Left renal cortex interstitium (tissue), 4 donors: Measurements from ENCODE around the gene MVB12B. TPM values are rescaled to one million over a fixed set of nuclear protein-coding genes. Genes with fewer than 3 reads are reported as not detected.
A peak's percentile ranks its signal among the peaks of the same experiment; 100 is the strongest.

Experiments
- DNase-seq, 4 donors: peaks; one replicate each; pipeline ENCODE4 v3.0.0-alpha.2; 2013; ENCODE audit warnings: low read depth in 4 of 4, low spot score in 2 of 4, missing footprints in 1 of 4
- polyA plus RNA-seq, 4 donors: library from polyadenylated mRNA; unstranded; fragments of 120-200 nt; gene quantifications; one replicate each; pipeline ENCODE4 v1.2.1, GENCODE V29; 2013; ENCODE audit not compliant: insufficient read length in 4 of 4

The MVB12B gene
- polyA plus RNA-seq, 4 donors, result 15.1 to 20.0 (median 19.3) TPM

- no peak for DNase-seq
These were observed 28.5 kb downstream of the MVB12B start for GRCh38 chr9:126354887-126355770.

- DNase-seq, result no peak
These were observed 30.4 kb downstream of the MVB12B start for GRCh38 chr9:126357074-126357473.

- DNase-seq, result no peak
These were observed 33.4 kb downstream of the MVB12B start for GRCh38 chr9:126360073-126360472.

DNA sequence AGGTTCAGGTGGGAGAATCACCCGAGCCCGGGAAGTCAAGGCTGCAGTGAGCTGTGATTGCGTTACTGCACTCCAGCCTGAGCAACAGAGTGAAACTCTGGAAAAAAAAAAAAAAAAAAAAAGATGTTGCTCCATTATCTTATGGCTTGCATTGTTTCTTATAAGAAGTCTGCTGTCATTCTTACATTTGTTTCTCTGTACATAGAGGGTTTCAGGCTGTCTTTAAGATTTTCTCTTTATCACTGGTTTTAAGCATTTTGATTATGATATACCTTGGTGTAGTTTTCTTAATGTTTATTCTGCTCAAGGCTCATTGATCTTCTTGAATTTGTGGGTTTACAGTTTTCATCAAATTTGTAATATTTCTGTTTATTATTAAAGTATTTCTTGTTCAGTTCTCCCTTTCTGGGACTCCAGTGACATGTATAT is 35.2 kb downstream of the MVB12B start:
- DNase-seq, result no peak

GRCh38 chr9:126363250-126363649 is 36.6 kb downstream of the MVB12B start:
- no peak for DNase-seq

DNA sequence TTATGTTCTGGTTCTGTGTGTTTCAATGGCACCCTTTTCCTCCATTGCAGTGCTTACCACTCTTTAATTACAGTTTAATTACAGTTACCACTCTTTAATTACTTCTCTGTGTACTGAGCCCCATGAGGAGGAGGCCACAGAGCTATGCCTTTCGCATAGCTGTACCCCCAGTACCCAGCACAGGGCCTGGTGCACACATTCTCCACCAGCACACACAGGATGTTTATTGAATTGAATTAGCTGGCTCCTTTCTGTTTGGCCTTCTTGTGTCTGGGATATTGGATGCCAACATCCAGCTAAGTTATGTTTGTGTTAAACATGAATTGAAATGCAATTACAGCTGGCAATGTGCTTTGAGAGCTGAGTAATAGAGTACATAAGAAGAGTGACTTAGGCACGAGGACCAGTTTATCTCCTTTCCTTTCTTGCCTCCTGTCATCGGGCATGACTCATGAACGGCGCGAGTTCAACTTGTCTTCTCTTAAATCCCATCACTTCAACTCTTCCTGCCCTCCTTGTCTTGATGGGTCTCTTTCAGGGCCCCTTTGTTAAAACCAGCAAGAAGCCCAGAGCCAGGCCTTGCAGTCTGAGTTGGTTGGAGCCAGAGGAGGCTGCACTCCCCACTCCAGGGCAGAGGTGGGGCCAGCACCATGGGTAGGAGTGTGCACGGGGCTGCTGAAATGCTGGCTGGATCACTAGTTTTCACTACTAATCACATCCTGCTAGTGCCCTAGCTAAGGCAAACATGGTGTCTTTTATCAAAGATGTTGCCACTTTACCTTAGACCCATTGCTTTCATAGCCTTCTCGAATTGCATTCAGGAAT is 37.4 kb downstream of the MVB12B start:
- DNase-seq, result no peak

DNA sequence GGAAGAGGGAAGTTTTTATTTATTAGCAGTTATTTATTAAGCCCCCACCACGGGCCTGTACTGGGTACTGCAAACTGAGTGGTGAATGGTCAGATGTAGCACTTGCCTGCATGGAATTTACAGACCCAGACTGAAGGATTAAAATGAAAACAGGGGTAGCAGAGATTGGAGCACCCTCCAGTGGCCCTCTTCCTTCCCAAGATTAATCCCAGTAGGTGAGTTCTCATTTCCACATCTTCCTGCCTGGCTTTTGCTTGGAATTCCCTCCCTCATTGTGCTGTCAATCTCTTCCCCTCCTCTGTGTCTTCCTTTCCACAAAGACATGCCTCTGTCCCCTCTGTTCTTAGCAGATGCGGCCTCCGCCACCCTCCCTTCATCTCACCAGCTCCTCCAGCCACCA is 39.2 kb downstream of the MVB12B start:
- DNase-seq, result no peak

DNA sequence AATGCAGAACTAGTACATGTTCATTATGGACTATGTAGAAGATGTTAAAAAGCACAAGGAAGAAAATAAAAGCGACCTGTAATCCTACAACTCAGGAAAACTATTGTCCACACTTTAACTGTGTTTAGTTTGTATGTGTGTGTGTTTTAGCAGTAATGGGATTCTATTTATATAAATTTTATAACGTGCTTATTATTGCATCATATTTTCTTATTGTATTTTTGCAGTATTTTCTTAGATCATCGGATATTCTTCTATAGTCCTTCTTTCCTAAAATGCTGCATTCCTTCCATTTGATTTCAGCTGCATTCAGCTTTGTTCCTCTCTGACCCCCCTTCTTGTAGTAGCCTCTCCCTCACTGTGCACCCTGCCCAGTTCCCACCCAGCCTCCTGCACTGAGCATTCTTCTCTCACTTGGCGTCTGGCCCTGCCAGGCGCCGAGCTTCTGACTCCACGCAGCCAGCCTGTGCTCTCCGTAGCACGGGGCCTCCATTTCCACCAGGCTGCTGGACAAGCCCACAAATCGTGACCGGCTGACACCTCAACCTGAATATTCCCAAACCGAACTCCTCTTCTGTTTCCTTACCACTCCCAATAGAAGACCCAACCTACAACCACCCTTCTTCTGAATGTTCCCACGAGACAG is 39.9 kb downstream of the MVB12B start:
- DNase-seq, result no peak

- no peak for DNase-seq
These were observed 40.5 kb downstream of the MVB12B start for GRCh38 chr9:126367139-126367538.

DNA sequence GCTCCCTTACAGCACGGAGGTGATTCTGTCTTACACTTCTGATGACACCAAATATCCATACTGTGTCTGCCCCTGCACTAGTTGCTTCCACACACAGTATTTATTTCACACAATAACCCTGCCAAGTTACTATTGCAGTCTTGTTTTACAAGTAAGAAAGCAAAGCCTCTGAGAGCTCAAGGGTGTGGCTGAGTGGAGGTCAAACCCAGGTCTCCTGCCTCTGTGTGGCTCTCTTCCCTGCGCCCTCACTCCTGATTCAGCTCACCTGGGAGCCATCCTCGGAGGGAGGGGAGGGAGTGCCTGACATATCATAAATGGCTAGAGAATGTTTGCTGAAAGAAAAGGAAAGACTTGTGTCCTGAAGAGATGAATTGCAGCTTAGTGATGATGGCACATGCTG is 41.0 kb downstream of the MVB12B start:
- DNase-seq, result no peak

DNA sequence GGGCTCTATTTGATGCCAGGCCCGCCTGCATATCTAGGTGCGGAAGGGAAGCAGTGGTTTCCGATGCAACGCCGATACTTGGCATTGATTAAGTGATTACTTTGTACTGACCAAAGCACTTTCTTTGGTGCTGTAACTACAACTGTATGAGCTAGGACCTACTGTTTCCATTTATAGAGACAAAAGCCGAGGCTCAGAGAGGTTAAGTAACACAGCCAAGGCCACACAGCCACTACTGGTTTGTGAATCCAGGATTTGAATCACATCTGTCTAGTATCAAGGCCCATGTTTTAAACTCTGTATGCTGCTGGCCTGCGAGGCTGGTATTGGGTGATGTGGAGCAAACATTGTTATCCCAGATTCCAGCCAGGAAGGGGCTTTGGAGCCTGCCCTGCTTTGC is 41.4 kb downstream of the MVB12B start:
- no peak for DNase-seq

GRCh38 chr9:126371007-126371870 is 44.6 kb downstream of the MVB12B start:
- DNase-seq, result no peak

GRCh38 chr9:126372716-126373115 is 46.1 kb downstream of the MVB12B start:
- DNase-seq, result no peak

DNA sequence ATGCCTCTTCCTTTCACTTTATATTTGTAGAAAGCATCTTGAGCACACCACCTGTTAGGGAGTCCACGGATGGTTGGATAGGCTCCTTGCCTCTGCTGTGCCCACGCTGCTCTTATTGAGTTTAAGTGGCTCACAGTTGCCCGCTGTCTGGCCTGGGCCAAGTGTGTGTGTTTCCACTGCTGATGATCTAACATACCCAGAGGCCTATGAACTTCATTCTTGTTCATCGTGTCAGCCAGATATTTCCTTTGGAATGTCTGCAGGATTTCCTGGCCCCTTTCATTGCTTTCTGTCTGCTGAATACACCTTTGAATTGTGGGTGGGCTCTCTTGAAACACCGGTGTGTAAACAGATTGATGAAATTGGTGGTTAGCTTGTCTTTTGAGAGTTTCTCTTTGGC is 46.6 kb downstream of the MVB12B start:
- no peak for DNase-seq

GRCh38 chr9:126374366-126374781 is 47.7 kb downstream of the MVB12B start:
- DNase-seq, result no peak

DNA sequence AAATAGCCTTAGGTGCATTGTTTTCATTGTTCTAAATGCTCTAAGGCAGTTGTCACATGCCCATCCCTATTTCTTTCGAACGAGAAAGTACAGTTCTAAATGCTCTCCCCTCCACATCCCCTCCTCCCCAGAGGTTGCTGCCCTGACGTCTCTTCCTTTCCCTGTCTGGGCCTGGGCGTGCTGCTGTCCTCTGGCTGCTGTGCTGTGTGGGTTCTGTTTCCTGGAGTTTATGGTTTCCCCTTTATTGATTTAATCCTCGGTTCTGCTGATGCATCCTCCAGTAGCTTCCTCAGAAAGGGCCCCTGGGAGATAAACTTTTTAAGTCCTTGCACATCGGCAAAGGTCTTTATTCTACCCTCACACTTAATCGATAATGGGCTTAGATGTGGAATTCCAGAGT is 48.8 kb downstream of the MVB12B start:
- DNase-seq, result no peak

DNA sequence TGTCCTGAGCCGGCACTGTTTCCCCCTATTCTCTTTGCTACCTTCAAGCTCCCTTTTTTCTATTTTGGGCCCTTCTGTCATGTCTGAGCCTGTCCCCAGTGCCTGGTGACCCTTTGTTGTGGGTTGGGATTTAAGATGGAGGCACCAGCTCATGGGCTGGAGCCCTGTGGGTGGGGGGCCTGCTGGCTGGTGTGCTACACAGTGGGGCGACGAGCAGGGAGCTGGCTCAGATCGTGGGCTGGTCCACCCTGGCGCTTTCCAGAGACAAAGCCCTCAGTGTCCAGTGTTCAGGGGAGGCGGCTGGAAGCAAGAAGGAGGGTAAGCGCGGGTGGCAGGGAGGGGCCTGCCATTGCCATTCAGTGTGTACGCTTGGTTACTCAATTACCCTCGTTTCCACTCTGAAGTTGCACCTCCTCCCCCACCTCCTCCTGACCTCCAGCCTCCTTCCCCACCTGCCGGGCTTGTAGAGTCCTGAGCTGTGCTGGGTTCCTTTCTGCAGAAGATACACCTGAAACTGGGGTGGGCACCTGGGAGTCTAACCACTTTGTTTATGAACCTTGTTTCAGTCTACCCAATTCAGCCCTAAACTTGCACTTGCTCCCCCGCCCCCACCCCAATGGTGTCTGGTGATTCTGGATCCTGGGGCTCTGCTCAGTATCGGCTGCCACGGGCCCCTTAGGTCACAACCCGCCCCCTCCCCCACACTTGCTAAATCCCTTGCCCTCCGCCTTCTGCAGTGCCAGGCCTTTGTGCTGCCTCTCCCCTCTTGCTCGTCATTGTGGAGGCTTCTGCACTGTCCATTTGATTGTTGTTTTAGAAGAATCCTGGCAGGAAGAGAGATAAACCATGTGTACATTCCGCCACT is 49.9 kb downstream of the MVB12B start:
- peak in 1 of 4 donors; percentile 36 for DNase-seq

DNA sequence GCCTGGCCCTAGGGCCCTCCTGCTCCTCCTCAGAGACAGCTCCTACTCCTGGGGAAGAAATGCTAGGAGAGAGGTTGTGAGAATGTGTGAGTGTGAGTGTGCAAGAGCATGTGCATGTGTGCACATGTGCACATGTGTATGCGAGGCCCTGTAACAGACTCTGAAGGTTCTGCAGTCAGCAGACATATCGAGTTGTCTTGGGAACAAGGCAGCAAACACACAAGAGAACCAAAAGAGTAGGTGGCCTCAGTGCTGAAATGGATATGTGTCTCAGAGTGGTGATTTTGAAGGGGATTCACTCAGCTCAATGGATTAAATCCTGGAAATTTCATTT is 50.5 kb downstream of the MVB12B start:
- no peak for DNase-seq

GRCh38 chr9:126377536-126377935 is 50.9 kb downstream of the MVB12B start:
- no peak for DNase-seq
